Measurements from ENCODE around the gene ZMYM4.
A peak's percentile ranks its signal among the peaks of the same experiment; 100 is the strongest.

ZMYM4 gene

GRCh38 chr1:35386290-35386689, 117.8 kb downstream of the ZMYM4 start:
- no peak overlapping the region for H3K27ac ChIP-seq
- H3K4me3 ChIP-seq, result no peak overlapping the region

DNA sequence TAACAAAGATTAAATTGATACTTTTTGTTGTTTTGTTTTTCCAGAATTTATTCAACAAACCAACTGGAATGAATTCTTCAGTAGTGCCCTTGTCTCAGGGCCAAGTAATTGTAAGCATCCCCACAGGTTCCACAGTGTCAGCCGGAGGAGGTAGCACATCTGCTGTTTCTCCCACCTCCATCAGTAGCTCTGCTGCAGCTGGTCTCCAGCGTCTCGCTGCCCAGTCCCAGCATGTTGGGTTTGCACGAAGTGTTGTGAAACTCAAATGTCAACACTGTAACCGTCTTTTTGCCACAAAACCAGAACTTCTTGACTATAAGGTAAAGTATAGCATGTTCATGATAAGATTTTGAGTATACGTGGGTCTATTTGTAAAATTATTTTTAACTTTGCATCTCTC, 118.5 kb downstream of the ZMYM4 start:
- Histone ChIP-seq H3K27ac (no peak overlapping the region), H3K4me3 (no peak overlapping the region)

DNA sequence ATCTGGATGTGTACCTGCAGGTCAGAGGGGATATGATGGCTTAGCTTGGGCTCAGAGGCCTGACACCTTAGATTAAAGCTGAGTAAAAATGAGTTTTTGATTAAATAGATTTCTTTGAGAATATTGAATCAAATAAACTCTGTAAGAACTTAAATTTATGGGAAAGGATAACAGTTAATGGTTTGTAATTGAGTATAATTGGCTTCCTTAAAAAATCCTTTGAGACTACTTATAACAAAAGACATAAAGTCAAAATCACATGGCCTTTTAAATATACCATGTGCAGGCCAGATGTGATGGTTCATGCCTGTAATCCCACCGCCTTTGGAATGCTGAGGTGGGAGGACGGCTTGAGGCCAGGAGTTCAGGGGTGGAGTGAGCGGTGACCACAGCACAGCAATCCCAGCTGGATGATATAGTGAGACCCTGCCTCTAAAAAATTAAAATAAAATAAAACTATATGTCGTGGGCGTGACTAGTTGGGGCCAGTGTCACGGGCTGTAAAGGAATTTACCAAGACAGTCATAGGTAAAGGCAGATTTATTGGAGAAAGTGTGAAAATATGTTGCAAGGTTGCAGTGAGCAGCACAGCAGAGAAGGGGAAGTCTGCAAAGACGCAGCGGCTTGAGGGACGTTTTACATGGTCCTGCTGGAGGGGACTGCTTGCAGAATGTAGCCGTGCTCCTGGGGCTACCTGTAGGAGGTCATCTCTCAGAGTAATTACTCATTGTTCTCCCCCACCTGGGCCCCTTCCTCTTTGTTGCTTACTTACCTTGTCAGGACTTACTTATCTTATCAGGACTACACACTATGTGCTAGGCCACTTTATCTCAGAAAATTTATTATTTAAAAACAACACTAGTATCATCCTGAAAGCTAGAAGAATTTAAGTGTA, 122.3 kb downstream of the ZMYM4 start:
- H3K4me3 ChIP-seq, result no peak overlapping the region
- no peak overlapping the region for H3K27ac ChIP-seq

DNA sequence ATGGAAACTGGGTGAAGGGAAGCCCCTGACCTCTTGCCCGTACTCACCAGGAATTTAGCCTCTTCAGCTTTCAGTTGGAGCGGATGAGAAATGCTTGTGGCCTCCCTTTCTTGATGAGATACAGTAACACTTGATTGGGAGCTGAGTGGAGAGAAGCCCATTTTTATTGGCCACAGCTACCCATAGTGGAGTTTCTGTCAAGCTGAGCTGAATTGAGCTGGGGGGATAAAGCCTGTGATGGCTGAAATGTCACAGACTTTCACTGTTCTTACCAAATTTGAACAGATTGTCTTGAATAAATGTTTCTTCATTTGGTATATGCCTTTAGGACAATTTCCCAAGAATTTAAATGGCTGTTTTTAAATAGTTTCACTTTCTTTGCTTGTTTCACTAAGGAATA, 125.9 kb downstream of the ZMYM4 start:
- Histone ChIP-seq H3K4me3 (no peak overlapping the region), H3K27ac (no peak overlapping the region)

DNA sequence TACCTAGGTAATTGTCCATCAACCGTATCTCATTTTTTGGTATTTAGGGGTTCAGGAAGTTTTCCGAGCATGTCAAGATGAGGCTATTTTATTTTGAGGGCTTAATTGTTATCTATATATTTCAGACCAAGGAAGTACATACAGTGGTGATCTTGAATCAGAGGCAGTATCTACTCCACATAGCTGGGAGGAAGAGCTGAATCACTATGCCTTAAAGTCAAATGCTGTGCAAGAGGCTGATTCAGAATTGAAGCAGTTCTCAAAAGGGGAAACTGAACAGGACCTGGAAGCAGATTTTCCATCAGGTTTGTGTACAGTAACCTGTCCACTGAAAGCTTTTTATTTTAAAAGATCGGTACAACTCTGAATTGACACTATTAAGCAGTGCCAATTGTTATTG, 130.2 kb downstream of the ZMYM4 start:
- Histone ChIP-seq H3K27ac (no peak overlapping the region), H3K4me3 (no peak overlapping the region)

DNA sequence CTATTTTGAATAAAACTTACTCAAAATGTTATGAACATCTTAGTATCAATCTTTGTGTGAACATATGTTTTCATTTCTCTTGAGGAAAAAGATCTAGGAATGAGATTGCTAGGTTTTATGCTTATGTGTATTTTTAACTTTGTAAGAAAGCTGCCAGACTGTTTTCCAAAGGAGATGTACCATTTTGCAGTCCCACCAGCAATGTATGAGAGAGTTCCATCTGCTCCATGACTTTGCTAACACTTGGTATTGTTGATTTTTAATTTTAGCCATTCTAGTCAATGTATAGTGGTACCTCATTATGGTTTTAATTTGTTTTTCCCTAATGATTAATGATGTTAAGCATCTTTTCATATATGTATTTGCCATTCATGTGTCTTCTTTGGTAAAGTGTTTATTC, 132.5 kb downstream of the ZMYM4 start:
- no peak overlapping the region for H3K27ac ChIP-seq
- no peak overlapping the region for H3K4me3 ChIP-seq

DNA sequence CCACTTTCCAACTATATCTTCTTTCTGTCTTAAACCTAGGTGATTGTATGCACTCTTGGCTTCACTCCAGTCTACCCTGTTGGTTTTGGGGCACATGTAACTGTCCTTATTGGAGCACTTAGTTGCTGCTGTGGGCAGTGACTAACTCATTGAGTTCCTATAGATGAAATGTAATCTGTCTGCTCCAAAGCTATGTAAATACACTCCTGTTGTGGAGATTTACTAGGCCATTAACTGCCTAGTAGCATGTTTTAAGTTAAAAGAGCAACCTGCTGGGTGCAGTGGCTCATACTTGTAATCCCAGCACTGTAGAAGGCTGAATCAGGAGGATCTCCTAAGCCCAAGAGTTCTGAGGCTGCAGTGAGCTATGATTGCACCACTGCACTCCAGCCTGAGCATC, 137.6 kb downstream of the ZMYM4 start:
- H3K4me3 ChIP-seq, result no peak overlapping the region
- H3K27ac ChIP-seq, result no peak overlapping the region

DNA sequence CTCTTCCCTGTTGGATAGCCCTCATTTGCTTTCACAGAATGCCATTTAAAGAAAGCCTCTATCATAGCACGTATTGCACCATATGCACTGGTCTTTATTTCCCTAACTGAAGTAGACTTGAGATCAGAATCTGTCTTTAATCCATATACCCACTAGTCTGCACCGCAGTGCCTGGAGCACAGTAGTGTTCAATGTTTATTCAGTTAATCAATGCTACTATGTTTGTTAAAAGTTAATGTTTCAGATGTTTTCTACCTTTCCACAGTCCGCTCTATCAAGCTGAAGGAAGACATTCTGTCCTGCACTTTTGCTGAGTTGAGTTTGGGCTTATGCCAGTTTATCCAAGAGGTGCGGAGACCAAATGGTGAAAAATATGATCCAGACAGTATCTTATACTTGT, 139.2 kb downstream of the ZMYM4 start:
- Histone ChIP-seq H3K27ac (no peak overlapping the region), H3K4me3 (no peak overlapping the region)

DNA sequence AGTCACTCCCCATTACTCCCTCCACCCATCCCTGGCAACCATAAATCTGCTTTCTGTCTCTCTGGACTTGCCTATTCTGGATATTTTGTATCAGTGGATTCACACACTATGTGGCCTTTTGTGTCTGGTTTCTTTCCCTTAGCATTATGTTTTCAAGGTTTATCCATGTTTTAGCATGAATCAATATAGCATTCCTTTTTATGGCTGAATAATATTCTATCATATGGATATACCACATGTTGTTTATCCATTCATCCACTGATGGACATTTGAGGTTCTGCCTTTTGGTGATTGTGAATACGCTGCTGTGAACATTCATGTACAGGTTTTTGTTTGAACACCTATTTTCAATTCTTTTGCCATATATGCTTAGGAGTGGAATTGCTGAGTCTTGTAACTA, 140.4 kb downstream of the ZMYM4 start:
- Histone ChIP-seq H3K4me3 (no peak overlapping the region), H3K27ac (no peak overlapping the region)

GRCh38 chr1:35426097-35426586, 157.6 kb downstream of the ZMYM4 start:
- Histone ChIP-seq H3K4me3 (no peak overlapping the region), H3K27ac (no peak overlapping the region)

GRCh38 chr1:35428360-35428759, 159.9 kb downstream of the ZMYM4 start:
- Histone ChIP-seq H3K4me3 (no peak overlapping the region), H3K27ac (no peak overlapping the region)

GRCh38 chr1:35430762-35431161, 162.3 kb downstream of the ZMYM4 start:
- H3K27ac ChIP-seq, result peak overlapping the region in 1 of 21 experiments; percentile 7
- no peak overlapping the region for H3K4me3 ChIP-seq

DNA sequence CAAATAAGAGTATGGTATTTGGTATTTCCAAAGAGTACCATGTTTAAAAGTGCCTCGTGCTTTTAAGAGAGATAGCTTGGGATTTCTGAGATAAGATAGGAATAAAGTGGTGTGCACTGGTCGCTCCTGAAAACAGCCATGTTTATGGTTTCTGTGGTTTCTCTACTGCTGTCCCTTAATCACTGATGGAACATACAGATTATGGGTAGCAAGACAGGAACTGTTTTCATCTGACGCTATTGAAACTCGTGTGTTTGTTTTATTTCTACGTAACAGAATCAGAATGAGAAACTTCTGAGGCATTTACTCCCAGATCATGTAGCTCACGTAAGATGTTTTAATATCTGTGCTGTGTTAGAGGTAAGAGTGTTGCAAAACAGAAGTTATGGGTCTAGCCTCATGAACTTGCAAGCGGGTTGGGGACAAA, 162.7 kb downstream of the ZMYM4 start:
- peak overlapping the region in 1 of 21 experiments; percentile 7 for H3K27ac ChIP-seq
- no peak overlapping the region for H3K4me3 ChIP-seq

DNA sequence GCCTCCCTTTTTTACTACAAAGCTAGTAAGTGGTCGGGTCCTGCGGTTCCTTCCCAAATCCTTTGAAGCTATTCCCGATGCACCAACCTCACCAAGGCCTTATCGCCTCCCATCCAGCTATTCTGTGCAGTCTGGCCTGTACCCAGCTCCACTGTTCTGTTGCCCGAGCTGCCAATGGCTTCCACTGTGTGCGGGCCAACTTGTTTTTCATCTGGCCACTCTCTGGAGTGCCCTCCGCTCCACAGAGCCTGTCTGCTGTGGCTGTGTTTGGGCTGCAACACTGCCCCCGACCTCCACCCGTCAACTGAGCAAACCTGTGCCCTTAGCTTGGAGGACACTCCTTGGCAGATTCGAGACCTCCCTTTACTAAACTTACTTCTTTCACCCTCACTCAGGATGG, 163.7 kb downstream of the ZMYM4 start:
- no peak overlapping the region for H3K27ac ChIP-seq

DNA sequence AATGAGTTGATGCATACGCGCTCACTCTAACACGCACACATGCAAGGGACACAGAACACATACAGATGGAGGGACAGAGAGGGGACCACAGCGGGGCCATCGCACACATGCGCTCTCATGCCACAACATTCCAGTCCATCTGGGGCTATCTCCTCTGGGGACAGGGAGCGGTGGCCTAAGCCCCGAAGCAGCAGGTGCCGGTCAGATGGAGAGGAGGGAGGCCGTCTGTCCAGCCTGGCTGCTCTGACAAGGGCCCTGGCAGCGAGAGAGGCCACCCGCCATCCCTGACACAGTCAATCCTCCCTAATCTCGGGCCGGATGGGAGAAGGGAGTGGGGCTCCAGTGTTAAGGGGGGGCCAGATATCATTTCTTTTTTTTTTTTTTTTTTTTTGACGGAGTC, 165.2 kb downstream of the ZMYM4 start:
- H3K27ac ChIP-seq, result no peak overlapping the region
- H3K4me3 ChIP-seq, result no peak overlapping the region

More for the DNA sequence above, 163.7 kb downstream of the ZMYM4 start:
- H3K4me3 ChIP-seq, result no peak overlapping the region

DNA sequence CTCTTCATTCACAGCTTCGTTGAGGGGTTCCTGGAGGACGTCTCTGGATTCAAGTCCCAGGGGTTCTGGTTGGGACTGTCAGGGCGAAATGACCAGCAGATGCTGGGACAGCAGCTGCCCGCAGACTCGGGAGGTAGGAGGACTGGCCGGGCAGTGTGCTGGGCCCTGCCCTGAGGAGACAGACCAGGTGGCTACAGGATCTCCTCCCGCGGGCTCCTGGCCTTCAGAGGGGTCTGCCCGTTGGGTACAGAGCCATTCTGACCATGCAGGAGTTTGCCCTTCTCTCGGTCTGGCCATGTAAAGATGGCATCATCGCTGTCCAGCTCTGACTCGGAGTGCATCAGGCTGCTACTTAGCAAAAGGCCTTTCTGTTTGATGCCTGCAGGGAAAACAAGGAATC, 166.2 kb downstream of the ZMYM4 start:
- Histone ChIP-seq H3K4me3 (no peak overlapping the region), H3K27ac (no peak overlapping the region)

- Histone ChIP-seq H3K4me3 (no peak overlapping the region), H3K27ac (no peak overlapping the region)
Measured at GRCh38 chr1:35436078-35436477, 167.6 kb downstream of the ZMYM4 start.

DNA sequence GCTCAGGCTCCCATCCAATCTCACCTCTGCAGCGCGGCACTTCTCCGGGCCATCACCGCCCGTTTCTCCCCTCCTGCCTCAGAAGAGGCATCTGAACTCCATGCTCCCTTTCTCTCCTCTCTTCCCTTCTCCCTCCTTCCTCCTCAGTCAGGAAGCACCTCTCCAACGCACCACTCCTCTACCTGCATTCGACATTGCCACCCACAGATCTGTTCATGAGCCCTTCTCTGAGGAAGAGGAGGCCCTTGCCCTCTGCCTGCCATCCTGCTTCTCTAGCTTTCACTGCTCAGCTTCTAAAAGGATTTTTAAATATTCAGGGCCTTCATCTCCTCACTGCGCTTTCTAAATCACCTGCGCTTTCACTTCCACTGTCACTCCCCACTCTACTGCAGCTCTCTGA, 168.7 kb downstream of the ZMYM4 start:
- Histone ChIP-seq H3K27ac (no peak overlapping the region), H3K4me3 (no peak overlapping the region)

DNA sequence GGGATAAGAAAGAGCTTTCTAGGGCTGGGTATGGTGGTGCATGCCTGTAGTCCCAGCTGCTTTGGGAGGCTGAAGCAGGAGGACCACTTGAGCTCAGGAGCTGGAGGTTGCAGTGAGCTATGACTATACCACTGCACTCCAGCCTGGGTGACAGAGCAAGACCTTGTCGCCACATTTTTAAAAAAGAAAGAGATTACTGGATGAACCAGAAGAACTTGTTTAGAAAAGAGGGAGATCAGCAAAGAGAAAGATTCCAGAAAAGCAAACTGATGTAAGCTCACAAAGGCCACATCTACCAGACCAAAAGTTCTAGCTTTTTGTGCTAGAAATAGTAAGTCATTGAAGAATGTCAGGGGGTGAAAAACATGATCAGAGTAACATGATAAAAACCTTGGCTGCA, 171.1 kb downstream of the ZMYM4 start:
- Histone ChIP-seq H3K4me3 (no peak overlapping the region), H3K27ac (peak overlapping the region in 5 of 21 experiments; percentile 0 to 79 (median 18))

GRCh38 chr1:35441926-35442579, 173.5 kb downstream of the ZMYM4 start:
- H3K27ac ChIP-seq, result peak overlapping the region in 18 of 21 experiments; percentile 7 to 79 (median 49)
- H3K4me3 ChIP-seq, result no peak overlapping the region

GRCh38 chr1:35442734-35443133, 174.2 kb downstream of the ZMYM4 start:
- Histone ChIP-seq H3K27ac (peak overlapping the region in 18 of 21 experiments; percentile 7 to 79 (median 49)), H3K4me3 (no peak overlapping the region)

Measured in skin epidermis (tissue), 12 donors.